ENCODE measurements around the gene PNMA8C.

The PNMA8C gene

DNA sequence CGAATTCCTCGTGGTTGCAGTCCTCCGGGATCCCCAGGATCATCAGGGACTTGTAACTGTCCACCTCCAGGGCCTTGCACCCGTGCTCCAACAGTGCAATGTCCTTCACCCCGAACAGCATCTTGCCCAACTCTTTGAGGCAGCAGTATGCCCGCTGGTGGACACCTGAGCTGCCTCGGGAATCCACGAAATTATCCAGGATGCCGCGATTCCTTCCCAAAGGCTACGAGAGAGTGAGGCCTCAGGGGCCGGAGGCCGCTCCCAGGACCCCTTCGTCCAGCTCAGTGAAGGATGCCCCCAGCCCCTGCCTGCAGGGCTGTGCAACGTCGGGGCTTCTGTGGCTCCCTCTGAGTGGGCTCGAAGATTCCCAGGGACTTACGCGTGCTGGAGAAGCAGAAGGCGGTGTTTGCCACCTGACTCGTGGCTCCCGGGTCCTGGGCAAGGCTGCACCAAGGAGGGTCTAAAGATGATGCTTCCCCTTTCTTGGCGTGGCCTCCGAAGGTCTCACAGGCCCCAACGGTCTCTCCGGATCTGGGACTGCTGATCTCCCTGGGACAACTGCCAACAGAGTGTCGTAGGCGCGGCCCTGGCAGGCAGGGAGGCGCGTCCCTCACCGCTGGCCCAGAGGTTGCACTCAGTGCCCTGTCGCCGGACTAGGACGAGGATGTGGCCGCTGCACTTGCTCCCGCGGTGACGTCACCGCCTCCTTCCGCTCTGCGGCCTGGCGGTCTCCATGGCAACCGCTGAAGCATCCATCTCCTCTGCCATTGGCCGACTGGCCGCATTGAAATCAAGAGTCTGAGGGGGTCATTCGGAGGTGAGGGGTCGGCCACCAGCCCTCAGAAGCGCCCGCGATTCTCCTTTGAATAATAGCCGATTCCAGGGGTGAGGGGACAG, at the start of gene PNMA8C:
PNMA8C (minus strand) TSS at position 698 of the 897 bp plus-strand sequence; CDS start at position 121, 577 bp downstream.
- peak; percentile 29 for DNase-seq (ENCODE audit: low spot score)

DNA sequence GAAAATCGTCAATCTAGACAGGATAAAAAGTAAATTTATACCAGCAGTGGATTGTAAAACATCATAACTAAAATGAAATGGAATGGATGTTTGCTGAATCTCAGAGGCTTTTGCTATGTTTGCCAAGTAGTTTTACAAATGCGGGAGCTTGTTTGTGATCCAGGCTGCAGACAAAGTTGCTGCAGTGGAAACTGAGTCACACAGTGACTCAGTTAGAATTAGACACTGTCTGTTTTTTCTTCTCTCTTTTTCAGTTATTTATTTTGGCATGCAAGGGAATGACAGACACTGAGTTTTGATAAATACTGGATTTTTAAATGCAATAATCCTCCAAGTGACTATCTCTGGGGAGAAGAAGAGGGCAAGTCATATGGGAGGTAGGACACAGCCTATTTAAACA, 47.2 kb upstream of the PNMA8C start:
- no peak for DNase-seq (ENCODE audit: low spot score)

DNA sequence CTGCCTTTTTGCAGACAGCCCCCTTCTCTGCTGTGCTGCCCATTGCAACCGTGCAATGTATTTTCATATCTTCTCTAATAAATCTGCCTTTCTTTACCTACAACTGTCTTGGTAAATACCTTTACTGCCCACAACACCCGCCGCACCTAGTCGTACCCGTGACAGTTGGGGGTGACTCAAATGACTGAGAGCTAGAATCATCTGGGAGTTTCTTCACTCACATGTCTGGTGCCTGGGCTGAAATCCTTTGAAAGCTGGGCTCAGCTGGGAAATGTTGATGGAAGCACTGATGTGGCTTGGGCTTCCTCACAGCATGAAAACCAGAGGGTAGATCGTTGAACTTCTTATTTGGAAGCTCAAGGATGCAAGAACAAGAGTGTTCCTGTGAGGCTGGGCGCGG, 45.5 kb upstream of the PNMA8C start:
- no peak for DNase-seq (ENCODE audit: low spot score)

DNA sequence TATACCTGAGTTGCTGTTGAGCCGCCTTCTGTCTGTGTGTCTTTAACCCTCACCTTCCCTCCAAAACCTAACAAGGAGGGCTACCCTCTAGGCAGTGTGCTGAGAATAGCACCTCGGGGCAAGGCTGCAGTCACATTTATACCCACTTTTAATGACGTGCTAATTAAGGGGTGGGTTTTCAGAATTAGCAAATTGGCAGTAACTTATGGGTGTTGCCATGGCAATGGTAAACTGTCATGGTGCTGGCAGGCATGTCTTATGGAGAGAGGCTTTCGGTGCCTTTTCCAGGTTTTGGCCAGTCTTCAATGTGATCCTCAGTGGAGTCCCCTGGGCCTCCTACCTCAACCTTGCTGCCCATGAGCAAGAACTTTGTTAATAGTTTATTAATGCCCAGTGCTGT, 43.9 kb upstream of the PNMA8C start:
- no peak for DNase-seq (ENCODE audit: low spot score)

DNA sequence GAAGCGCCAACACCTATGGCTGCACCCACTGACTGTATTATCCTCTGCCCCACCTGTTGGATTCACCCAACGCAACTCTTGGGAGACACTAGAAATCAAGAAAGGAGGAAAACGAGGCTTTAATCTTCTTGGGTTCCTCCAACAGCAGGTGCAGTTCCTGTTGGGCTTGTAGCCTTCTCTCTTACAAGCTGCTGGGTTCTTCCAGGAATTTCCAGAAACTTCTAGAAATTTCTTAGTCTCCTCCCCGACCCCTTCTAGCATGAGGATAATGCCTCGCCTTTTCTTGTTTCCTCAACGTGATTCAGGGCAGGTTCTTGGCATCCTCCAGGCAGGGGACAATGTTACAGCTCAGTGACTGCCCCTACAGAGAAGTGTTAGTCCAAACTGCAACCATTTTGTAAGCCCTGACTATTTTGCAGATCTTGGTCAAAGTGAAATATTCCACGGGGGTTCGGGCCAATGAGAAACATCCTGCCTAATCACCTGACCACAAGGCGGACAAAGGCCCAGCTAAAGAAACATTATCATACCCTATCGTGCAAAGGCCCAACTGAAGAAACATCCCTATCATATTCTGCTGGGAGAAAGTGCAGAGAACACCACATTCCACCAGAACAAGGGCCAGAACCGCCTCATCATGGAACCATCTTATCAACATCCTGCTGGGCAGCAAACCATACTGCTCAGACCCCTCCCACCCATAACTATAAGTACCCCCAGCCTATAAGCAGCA, 43.2 kb upstream of the PNMA8C start:
- no peak for DNase-seq (ENCODE audit: low spot score)

DNA sequence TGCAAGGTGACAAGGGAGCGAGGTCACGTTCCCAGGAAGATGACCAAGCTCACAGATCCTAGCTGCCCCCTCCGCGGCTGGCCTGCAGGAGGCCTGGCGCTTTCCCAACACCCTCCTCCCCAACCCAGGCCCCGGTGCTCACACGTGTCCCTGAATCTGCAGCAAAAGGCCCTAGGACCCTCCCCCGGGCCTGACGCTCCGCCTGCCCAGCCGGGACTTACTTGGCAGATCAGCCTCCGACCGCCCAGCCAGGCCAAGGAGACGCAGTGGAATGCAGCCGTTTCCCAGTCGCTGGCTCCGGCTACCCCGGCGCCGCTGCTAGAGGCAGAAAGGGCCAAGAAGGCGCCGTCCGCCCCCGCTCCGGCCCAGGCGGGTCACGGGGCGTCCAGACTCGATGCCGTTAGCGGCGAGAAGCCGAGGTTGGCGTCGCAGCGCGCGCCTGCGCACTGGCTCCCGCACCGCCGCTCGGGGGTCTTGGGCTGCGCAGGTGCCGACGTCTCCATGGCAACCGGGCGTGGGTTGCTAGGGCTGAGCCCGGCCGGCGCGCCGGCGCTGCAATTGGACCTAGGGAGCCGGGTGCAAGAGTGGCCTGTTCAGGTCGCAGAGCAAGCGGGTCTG, 42.5 kb upstream of the PNMA8C start, which contains the start of gene PNMA8A:
PNMA8A (minus strand) TSS at position 448 of the 618 bp plus-strand sequence. CDS start 528 bp downstream, outside the sequence.
- no peak for DNase-seq (ENCODE audit: low spot score)

DNA sequence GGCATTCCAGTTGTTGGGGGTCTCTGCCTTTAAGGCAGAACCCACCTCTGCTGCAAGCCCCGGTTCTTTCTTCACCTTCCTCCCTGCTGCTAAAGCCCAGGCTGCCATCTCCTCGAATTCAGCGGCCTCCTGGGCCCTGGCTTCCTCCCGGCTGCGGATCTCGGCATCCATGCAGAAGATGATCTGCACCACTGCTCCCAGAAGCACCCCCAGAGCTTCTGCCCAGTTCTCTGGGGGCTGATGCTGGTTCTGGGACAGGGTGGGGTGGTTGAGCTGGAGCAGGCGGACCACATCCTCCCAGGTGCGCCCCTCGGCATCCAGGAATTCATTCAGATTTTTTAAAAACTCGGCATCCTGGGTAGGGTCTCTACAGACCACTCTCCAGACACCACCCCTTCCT, 41.6 kb upstream of the PNMA8C start:
- no peak for DNase-seq (ENCODE audit: low spot score)

DNA sequence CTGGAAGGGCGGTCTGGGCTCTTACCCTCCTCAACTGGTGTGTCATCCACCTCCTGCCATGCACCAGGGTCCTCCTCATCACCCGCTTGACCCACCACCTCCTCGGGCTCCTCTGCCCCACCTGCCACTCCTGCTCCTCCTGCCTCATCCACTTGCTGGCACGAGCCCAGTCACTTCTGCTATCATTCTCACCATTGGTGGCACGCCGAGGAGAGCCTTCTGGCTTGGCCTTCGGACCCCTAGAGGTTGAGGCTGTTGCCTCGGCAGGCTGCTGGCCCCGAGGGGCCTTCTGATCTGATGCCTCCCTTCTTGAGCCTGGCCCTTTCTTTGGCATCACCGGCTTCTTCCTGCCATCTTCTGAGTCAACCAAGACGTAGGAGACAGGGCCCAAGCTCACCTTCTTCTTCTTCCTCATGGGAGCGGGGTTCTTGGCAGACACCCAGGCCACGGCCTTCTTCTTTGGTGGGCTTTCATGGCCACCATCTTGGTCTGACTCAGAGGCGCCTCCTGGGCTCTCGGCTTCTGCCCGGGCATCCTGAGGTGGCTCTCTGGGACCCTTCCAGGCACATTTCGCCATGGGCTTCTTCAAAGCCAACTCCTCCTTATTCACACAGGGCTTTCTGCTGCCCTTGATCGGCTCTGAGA, 40.9 kb upstream of the PNMA8C start:
- no peak for DNase-seq (ENCODE audit: low spot score)

DNA sequence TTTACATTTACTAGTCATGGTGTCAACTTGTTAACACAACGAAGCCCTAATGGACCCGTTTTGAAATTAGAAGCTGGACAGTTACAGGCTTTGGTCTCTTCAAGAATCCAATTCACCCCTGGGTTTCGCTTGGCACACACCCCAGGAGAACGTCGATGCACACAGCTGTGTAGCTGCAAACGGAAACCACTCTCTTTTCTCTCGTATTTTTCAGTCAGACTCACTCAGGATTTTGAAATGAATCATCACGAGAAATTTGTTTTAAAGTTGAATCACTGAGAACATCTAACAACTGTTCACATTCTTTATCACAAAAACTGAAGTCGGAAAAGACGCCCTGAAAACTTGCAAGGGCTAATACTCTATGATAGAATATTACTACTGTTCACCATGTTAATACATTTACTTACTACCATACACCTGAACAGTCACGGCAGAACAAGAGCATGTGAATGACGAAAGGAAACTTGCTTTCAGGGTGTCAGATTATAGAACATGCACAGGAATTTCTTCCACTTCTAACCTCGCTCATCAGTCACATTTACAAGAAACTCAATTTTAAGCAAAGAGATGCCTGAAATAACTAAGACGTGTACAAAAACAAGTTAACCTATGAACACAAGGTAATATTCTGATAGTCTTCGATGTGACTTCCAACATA, 37.9 kb upstream of the PNMA8C start:
- DNase-seq (ENCODE audit: low spot score), result no peak

DNA sequence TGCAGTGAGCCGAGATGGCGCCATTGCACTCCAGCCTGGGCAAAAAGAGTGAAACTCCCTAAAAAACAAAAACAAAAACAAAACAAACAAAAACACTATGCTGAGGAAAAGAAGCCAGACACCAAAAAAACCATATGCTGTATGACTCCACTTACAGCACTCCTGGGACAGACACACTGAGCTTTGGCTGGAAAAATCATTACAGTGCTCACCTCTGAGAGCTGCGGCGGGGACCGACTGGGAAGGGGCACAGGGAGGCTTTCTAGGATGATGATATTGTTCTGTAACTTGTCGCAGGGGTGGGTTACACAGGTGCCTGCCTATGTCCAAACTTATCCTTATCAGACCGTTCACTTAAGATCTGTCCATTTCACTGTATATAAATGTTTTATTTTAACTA, 34.8 kb upstream of the PNMA8C start:
- no peak for DNase-seq (ENCODE audit: low spot score)

DNA sequence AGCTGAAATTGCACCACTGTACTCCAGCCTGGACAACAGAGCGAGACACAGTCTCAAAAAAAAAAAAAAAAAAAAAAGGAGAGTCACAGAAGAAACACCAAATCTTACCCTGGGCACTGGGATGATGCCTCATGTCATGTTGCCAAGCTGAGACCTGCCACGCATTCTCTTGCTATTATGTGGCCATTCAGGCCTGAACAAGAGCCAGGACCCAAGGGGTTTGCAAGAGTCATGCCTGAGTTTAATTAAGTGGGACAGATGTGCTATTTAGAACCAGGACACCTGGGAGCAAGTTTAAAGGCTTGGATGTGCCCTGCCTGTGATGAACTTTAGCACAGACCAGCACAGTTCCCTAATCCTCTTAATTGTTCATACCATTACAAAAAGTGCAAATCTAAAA, 32.8 kb upstream of the PNMA8C start:
- no peak for DNase-seq (ENCODE audit: low spot score)

DNA sequence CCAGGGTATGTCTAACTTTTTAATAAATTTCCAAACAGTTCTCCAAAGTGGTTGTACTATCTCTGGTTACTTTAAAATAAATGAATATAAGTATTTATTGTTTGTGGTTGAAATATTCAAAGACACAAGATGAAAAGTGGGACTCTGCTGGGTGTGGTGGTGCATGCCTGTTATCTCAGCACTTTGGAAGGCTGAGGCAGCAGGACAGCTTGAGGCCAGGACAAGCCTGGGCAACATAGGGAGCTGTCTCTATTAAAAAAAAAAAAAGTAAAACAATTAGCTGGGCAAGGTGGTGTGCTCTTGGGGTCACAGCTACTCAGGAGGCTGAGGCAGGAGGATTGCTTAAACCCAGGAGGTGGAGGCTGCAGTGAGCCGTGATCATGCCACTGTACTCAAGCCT, 32.2 kb upstream of the PNMA8C start:
- no peak for DNase-seq (ENCODE audit: low spot score)

DNA sequence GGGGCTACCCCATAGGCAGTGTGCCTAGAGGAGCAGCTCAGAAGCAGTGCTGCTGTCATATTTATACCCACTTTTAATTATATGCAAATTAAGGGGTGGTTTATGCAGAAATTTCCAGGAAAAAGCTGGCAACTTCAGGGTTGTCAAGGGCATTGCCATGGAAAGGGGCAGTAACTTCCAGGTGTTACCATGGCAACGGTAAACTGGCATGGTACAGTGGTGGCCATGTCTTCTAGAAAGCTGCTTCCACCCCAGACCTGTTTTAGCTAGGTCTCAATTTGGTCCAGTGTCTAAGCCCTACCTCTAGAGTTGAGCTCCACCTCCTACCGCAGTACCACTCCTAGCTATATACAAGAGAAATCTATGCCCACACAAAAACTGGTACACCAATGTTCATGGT, 31.3 kb upstream of the PNMA8C start:
- no peak for DNase-seq (ENCODE audit: low spot score)

DNA sequence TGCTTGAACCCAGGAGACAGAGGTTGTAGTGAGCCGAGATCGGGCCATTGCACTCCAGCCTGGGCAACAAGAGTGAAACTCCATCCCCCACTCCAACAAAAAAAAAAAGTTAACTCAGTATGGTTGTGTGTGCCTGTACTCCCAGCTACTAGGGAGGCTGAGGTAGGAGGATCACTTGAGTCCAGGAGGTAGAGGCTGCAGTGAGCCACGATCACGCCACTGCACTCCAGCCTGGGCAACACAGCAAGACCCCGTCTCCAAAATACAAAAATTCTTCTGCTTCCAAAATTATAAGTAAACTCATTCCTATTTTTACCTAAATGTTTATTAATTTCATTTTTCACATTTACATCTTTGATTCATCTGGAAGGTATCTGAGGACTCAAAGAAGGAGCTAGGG, 28.2 kb upstream of the PNMA8C start:
- no peak for DNase-seq (ENCODE audit: low spot score)

DNA sequence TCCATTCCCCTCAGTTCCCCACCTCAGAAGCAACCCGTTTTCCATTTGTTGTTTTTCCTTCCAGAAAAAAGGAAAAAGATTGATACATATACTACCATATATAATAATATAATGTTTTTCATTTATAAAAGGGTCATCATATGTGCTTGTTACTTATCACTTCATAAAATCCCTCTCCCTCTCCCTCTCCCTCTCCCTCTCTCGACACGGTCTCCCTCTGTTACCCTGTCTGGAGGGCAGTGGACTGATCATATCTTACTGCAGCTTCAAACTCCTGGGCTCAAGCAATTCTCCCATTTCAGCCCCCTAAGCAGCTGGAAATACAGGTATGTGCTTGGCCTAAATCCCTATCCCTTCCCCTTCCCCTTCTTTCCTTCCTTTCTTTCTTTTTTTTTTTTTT, 25.5 kb upstream of the PNMA8C start:
- no peak for DNase-seq (ENCODE audit: low spot score)

DNA sequence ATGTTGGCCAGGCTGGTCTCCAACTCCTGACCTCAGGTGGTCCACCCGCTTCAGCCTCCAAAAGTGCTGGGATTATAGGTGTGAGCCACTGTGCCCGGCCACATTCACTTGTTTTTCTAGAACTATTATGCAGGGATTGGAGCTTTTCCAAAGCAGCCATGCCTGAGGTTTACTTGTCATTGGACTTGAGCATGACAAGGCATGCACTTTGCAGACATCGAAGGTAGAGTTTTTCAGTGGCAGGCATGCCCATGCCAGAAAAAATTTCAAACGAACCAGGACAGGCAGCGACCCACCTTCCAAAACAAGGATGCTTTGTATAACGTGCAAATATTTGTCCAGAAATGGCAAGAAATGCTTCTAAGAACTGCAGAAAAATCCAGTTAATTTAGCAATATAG, 24.9 kb upstream of the PNMA8C start:
- no peak for DNase-seq (ENCODE audit: low spot score)

DNA sequence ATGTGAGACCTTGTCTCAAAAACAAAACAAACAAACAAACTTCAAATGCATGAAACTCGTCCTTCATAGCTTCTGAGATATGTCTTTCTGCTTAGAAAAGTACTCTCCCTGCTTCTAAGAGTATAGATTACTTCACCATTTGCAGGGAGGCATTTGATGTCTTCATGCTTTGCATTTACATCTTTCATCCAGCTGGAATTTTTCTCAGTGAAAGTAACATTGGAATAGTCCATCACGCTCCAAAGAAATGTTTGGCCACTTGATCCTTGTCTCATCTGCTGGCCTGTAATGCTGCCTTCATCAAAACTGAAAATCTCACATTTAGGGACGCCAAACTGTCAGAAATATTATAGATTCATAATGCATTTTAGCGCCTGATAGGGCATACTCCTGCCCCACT, 23.4 kb upstream of the PNMA8C start:
- no peak for DNase-seq (ENCODE audit: low spot score)

DNA sequence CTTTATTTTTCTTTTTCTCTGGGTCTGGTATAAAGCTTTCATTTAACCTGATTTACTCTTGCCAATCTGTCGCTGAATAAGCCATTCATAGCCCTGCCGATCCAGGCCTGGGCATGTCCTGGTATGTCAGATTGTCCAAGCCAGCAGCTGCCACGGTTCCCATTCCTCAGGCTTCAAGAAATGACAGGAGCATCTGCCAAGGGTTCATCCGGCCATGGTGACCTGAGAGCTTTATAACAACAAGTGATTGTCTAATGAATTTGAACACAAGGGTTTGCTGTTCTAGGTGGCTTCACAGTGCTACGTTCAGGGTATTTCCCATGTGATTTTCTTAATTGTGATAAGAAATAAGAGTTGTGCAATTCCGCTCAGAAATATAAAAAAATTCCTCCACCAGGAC, 22.6 kb upstream of the PNMA8C start:
- DNase-seq (ENCODE audit: low spot score), result no peak

DNA sequence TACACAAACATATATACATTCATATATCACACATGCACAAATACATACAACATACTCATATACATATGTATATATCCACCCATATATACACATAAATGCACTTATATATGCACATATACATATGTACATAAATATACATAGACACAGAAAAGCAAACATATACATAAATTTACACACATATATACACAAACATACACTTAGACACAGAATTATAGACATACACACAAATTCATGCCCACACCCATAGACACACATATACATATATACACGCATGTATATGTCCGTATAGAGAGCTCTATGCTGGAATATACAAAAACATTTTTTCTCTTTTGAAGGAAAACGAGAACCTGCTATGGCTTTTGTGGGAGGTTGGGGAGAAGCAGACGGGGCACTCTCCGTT, 22.0 kb upstream of the PNMA8C start:
- DNase-seq (ENCODE audit: low spot score), result no peak

DNA sequence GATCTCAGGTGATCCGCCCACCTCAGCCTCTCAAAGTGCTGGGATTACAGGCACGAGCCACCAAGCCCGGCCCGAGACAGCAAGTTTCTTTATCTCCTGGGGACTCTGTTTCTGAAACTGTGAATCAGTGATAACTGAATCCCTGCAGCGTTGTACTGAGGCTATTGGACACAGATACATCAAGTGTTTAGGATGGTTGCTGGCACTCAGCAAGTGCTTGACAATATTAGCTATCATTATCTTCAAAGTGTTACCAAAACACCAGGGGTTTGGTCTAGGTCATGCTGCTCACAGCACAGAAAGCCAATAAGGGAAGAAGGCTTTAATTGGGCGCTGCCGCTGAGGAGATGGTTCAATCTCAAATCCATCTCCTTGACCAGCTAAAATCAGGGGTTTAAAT, 20.5 kb upstream of the PNMA8C start:
- DNase-seq (ENCODE audit: low spot score), result no peak

DNA sequence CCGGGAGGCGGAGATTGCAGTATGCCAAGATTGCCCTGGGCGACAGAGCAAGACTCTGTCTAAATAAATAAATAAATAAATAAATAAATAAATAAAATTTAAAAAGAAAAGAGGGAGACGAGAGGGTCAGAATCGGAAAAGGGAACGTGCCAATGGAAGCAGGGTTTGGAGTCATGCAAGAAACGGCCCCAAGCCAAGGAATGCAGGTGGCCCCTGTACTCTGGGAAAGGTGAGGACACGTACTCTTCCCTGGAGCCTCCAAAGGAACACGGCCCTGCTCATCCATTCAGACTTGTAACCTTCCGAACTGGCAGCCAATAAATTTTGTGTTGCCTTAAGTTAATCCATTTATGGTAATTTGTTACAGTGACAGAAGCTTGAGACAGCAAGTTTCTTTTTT, 19.9 kb upstream of the PNMA8C start:
- no peak for DNase-seq (ENCODE audit: low spot score)

DNA sequence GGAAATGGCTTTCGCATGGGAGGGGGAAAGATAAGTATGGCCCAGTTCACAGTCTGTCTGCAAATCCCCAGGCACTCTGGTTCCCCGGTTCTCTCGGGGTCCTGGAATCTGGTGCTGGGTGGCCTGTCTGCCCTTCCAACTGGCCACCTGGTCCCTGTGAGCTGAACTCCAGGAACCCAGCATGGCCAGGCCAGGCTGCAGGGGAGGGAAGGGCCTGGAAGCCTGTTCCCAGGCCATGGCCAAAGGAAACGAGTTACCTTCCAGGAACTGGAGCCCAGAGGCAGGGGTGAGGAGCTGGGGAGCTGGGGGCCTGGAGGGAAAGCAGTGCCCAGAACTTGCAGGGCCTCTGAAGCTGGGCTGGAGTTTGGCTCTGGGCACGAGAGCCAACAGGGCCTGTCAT, 19.1 kb upstream of the PNMA8C start:
- no peak for DNase-seq (ENCODE audit: low spot score)
